Smooth muscle cell (in vitro differentiated cells): ENCODE results near the gene CNTNAP5. TPM values are rescaled to one million over a fixed set of nuclear protein-coding genes. Genes with fewer than 3 reads are reported as not detected.

Experiments used
- DNase-seq: peaks from one replicate; lab custom pipeline; 2025; ENCODE audit not compliant: unreplicated experiment; lab: John Stamatoyannopoulos, UW
- H2AFZ ChIP-seq: fragments of 200-600 bp; sonication (generic); 2 replicates; pipeline ENCODE4 v1.6.0; 2016; ENCODE audit warnings: antibody characterized with exemption, low read depth, mild to moderate bottlenecking
- H3F3A ChIP-seq: fragments of 200-600 bp; sonication (generic); 2 replicates; pipeline ENCODE4 v1.6.0; 2017; ENCODE audit warnings: antibody characterized with exemption, low read depth
- H3K27ac ChIP-seq: fragments of 200-600 bp; sonication (generic); 2 replicates; pipeline ENCODE4 v1.5.1; 2016; ENCODE audit warnings: low read depth, mild to moderate bottlenecking
- H3K27me3 ChIP-seq: fragments of 200-600 bp; sonication (generic); 2 replicates; pipeline ENCODE4 v1.6.1; 2016; ENCODE audit warnings: low read depth, mild to moderate bottlenecking
- H3K36me3 ChIP-seq: fragments of 200-600 bp; sonication (generic); 2 replicates; pipeline ENCODE4 v1.5.1; 2016; ENCODE audit warnings: low read depth
- H3K4me1 ChIP-seq: fragments of 200-600 bp; sonication (generic); 2 replicates; pipeline ENCODE4 v1.5.1; 2016; ENCODE audit warnings: low read depth
- H3K4me2 ChIP-seq: fragments of 200-600 bp; sonication (generic); 2 replicates; pipeline ENCODE4 v1.6.0; 2016; ENCODE audit warnings: mild to moderate bottlenecking
- H3K4me3 ChIP-seq: fragments of 200-600 bp; sonication (generic); 2 replicates; pipeline ENCODE4 v1.5.1; 2016; ENCODE audit warnings: mild to moderate bottlenecking
- H3K79me2 ChIP-seq: fragments of 200-600 bp; sonication (generic); 2 replicates; pipeline ENCODE4 v1.6.0; 2016; ENCODE audit warnings: low read depth, mild to moderate bottlenecking
- H3K9ac ChIP-seq: fragments of 200-600 bp; sonication (generic); 2 replicates; pipeline ENCODE4 v1.6.0; 2016; ENCODE audit warnings: low read depth
- H3K9me3 ChIP-seq: fragments of 200-600 bp; sonication (generic); replicated peaks from 2 replicates; pipeline ENCODE4 v1.5.1; 2016; ENCODE audit warnings: low read depth
- H4K20me1 ChIP-seq: fragments of 200-600 bp; sonication (generic); 2 replicates; pipeline ENCODE4 v1.6.0; 2016; ENCODE audit warnings: low read depth
- CTCF ChIP-seq: fragments of 200-600 bp; sonication (generic); IDR thresholded peaks from 2 replicates; pipeline ENCODE4 v1.5.1; 2017; ENCODE audit warnings: borderline replicate concordance, mild to moderate bottlenecking, antibody characterized with exemption; ENCODE audit not compliant: insufficient read depth, poor library complexity, severe bottlenecking
- WGBS: methylation state at CpG from one replicate; pipeline ENCODE4 v1.1.7; 2016; ENCODE audit warnings: low lambda C conversion rate; 5-methylcytosine and 5-hydroxymethylcytosine counted together
- polyA plus RNA-seq: library from polyadenylated mRNA; unstranded; fragments of >200 nt; fragmentation: Nextera tagmentation; extraction: Ambion mirVana; gene quantifications from 2 replicates; pipeline ENCODE4 v1.2.1, GENCODE V29; 2016
- total RNA-seq: library from RNA; depleted of rRNA; stranded (reverse); fragments of >200 nt; gene quantifications from 2 replicates; pipeline ENCODE4 v1.2.3, GENCODE V29; 2014

CNTNAP5 gene
- total and polyA plus RNA-seq, 2 experiments from 2014 or later: not detected

GRCh38 chr2:124163840-124164239 is 138.8 kb downstream of the CNTNAP5 start:
- Histone ChIP-seq H3K9me3 (no peaks in the 10 kb centered on the region), H3K4me3 (no peak overlapping the region), H3K36me3 (no peaks in the 10 kb centered on the region), H4K20me1 (no peaks in the 10 kb centered on the region), H3K4me2 (no peak overlapping the region), H3K27ac (no peak overlapping the region), H3K79me2 (no peaks in the 10 kb centered on the region), H3K9ac (no peak overlapping the region), H3F3A (no peaks in the 10 kb centered on the region), H3K4me1 (no peaks in the 10 kb centered on the region), H3K27me3 (no peaks in the 10 kb centered on the region), H2AFZ (no peak overlapping the region)
- TF ChIP-seq CTCF: no peak
- WGBS: 98% methylated on average over 2 of the region's 2 CpGs
- DNase-seq: no peak

GRCh38 chr2:124165698-124166097 is 140.6 kb downstream of the CNTNAP5 start:
- Histone ChIP-seq H3K9ac (no peak overlapping the region), H3K36me3 (no peaks in the 10 kb centered on the region), H3K27me3 (no peaks in the 10 kb centered on the region), H4K20me1 (no peaks in the 10 kb centered on the region), H3K4me3 (no peak overlapping the region), H3K9me3 (no peaks in the 10 kb centered on the region), H3K4me1 (no peaks in the 10 kb centered on the region), H3K27ac (no peak overlapping the region), H3F3A (no peaks in the 10 kb centered on the region), H3K4me2 (no peak overlapping the region), H3K79me2 (no peaks in the 10 kb centered on the region), H2AFZ (no peak overlapping the region)
- WGBS: 91% methylated on average over 6 of the region's 6 CpGs
- no peak for TF ChIP-seq CTCF
- no peak for DNase-seq

GRCh38 chr2:124171472-124172063 is 146.5 kb downstream of the CNTNAP5 start:
- Histone ChIP-seq H3K9me3 (no peaks in the 10 kb centered on the region), H3F3A (no peaks in the 10 kb centered on the region), H3K4me3 (no peak overlapping the region), H3K79me2 (no peaks in the 10 kb centered on the region), H3K27me3 (no peaks in the 10 kb centered on the region), H3K9ac (no peak overlapping the region), H3K36me3 (no peaks in the 10 kb centered on the region), H3K27ac (no peak overlapping the region), H3K4me1 (no peaks in the 10 kb centered on the region), H4K20me1 (no peaks in the 10 kb centered on the region), H2AFZ (no peak overlapping the region), H3K4me2 (no peak overlapping the region)
- no peak for TF ChIP-seq CTCF
- no peak for DNase-seq
- 93% methylated on average over 3 of the region's 3 CpGs for whole genome bisulfite sequencing

GRCh38 chr2:124178719-124179118 is 153.6 kb downstream of the CNTNAP5 start:
- Histone ChIP-seq H3K27me3 (no peaks in the 10 kb centered on the region), H3K27ac (no peak overlapping the region), H3K9me3 (no peaks in the 10 kb centered on the region), H3K4me1 (no peaks in the 10 kb centered on the region), H4K20me1 (no peaks in the 10 kb centered on the region), H3K36me3 (no peaks in the 10 kb centered on the region), H2AFZ (no peak overlapping the region), H3F3A (no peaks in the 10 kb centered on the region), H3K4me2 (no peak overlapping the region), H3K79me2 (no peaks in the 10 kb centered on the region), H3K9ac (no peak overlapping the region), H3K4me3 (no peak overlapping the region)
- 94% methylated on average over 1 of the region's 1 CpG for WGBS
- TF ChIP-seq CTCF: no peak
- no peak for DNase-seq
